SU-DHL-6 (cell line): ENCODE results near the gene COG5.

Source experiments
- CTCF ChIP-seq: fragments of 200-600 bp; sonication (generic); IDR thresholded peaks from one replicate; pipeline ENCODE4 v1.5.1; 2017; ENCODE audit warnings: antibody characterized with exemption, mild to moderate bottlenecking, low read length, moderate library complexity; ENCODE audit not compliant: insufficient read depth, poor library complexity, severe bottlenecking
- EZH2phosphoT487 ChIP-seq: fragments of 200-600 bp; sonication (generic), shearing (Covaris generic); conservative IDR thresholded peaks from 2 replicates; pipeline ENCODE4 v1.6.1; 2018; ENCODE audit warnings: mild to moderate bottlenecking, antibody characterized with exemption, low read length, moderate library complexity, mixed read lengths

DNA sequence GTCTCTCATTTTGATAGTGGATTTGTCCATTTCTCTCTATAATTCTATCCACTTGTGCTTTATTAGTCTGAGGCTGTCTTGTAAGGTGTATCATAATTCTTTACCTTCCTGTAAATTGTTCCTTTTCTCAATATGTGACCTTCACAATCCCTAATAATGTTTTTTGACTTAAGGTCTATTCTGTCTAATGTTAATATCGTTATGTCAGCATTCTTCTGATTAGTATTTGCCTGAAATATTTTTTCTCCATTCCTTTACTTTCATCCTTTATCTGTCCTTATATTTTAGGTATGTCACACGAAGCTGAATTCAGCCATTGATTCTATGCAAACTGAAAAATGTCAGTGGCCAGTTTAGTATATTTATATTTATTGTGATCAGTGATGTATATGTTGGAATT, 295.1 kb downstream of the COG5 start:
- TF ChIP-seq CTCF (no peak), EZH2phosphoT487 (no peak)
